H1 (cell line): ENCODE data around the gene ISCA2. TPM values are rescaled to one million over a fixed set of nuclear protein-coding genes. Genes with fewer than 3 reads are reported as not detected.

ENCODE experiments used
- BACH1 ChIP-seq: IDR thresholded peaks from 2 replicates; pipeline ENCODE4 v1.6.1; 2012; ENCODE audit warnings: low read length, improper control_type of control experiment
- BCL11A ChIP-seq, 2 experiments: IDR thresholded peaks; one replicate each; pipeline ENCODE4 v1.6.1; 2011; ENCODE audit warnings: low read depth in 2 of 2, low read length in 2 of 2, mild to moderate bottlenecking in 2 of 2
- CBX8 ChIP-seq: fragments of 300-800, 300-1000 bp; sonication (generic); IDR thresholded peaks from 2 replicates; pipeline ENCODE4 v1.7.1; 2016; ENCODE audit warnings: low read depth, low read length, borderline replicate concordance
- E2F6 ChIP-seq: IDR thresholded peaks from 2 replicates; pipeline ENCODE4 v1.6.1; 2012; ENCODE audit warnings: inconsistent platforms
- RAD21 ChIP-seq, 2 experiments: IDR thresholded peaks in 1 of 2; conservative IDR thresholded peaks in 1 of 2; 2 replicates each; pipeline ENCODE4 v1.6.1; 2011; ENCODE audit warnings: low read depth in 2 of 2, low read length in 2 of 2, improper control_type of control experiment in 1 of 2, inconsistent platforms in 1 of 2, mild to moderate bottlenecking in 1 of 2, moderate library complexity in 1 of 2
- RXRA ChIP-seq: IDR thresholded peaks from 2 replicates; pipeline ENCODE4 v1.6.1; 2011; ENCODE audit warnings: low read depth, mild to moderate bottlenecking, low read length, moderate library complexity; ENCODE audit not compliant: insufficient read depth
- SAP30 ChIP-seq: fragments of 300-600 bp; sonication (generic); IDR thresholded peaks from 2 replicates; pipeline ENCODE4 v1.7.1; 2012; ENCODE audit warnings: low read length, moderate library complexity, mild to moderate bottlenecking, inconsistent platforms; ENCODE audit not compliant: insufficient read depth, insufficient replicate concordance
- SIN3A ChIP-seq, 2 experiments: IDR thresholded peaks in 1 of 2; conservative IDR thresholded peaks in 1 of 2; 2 replicates each; pipeline ENCODE4 v1.6.1; 2011 to 2012; ENCODE audit warnings: low read length in 2 of 2, improper control_type of control experiment in 1 of 2, low read depth in 1 of 2, mild to moderate bottlenecking in 1 of 2
- polyA plus RNA-seq, 7 experiments: library from polyadenylated mRNA; depleted of rRNA in 3 of 7; stranded (reverse) in 5 of 7; unstranded in 2 of 7; fragments of >200 nt in 5 of 7; fragments of 200-250 nt in 2 of 7; gene quantifications; 1 replicate in 5 of 7; 2 replicates in 1 of 7; 4 replicates in 1 of 7; pipeline versions ENCODE4 v1.2.1 to v1.2.3, GENCODE V29; 2011 to 2013; ENCODE audit warnings: missing spikeins in 2 of 7, mixed read lengths in 2 of 7
- total RNA-seq: library from RNA; stranded (reverse); fragmentation: NEBNext Ultra II Directional; extraction: Animal tissue kit (Norgen Biotek cat#: 25700); gene quantifications from 2 replicates; pipeline ENCODE4 v1.2.1, GENCODE V29; 2021

ISCA2 gene
- total and polyA plus RNA-seq, 2 of the 8 experiments (the other 6 are each of a cell fraction or from before 2014, with no cell fraction given), result 43.5 to 78.6 TPM

- TF ChIP-seq RAD21 (IDR thresholded peaks at IDR 0.05 in 1 of 2, conservative IDR thresholded peaks at IDR 0.05 in 1 of 2; ENCODE audit: low read depth in 2 of 2, low read length in 2 of 2) (peak; percentile 60 to 74), E2F6 (0 out of 2 replicates have a peak, but pooled peaks have one; percentile 18), SIN3A (conservative IDR thresholded peaks at IDR 0.05 in 1 of 2, IDR thresholded peaks at IDR 0.05 in 1 of 2; ENCODE audit: low read depth in 1 of 2, low read length in 2 of 2) (no peak; a peak in 1 of 4 replicates), SAP30 (no peak), RXRA (no peak), CBX8 (no peak), BACH1 (no peak), BCL11A (IDR thresholded peaks at IDR 0.05; ENCODE audit: low read depth in 2 of 2, low read length in 2 of 2) (no peak)
Measured at GRCh38 chr14:74508292-74508731, 14.7 kb downstream of the ISCA2 start (continued).
